H9 (cell line): ENCODE data around the gene SIK2. TPM values are rescaled to one million over a fixed set of nuclear protein-coding genes. Genes with fewer than 3 reads are reported as not detected.

Experiments
- DNase-seq: peaks from one replicate; pipeline ENCODE4 v3.0.0-alpha.2; 2017
- H2AFZ ChIP-seq: one replicate; pipeline ENCODE4 v1.6.1; 2013; ENCODE audit warnings: mild to moderate bottlenecking, low read length, control low read depth, moderate library complexity
- H2AK5ac ChIP-seq: 2 replicates; pipeline ENCODE4 v1.6.1; 2013; ENCODE audit warnings: low read length, control low read depth, mixed read lengths; ENCODE audit not compliant: insufficient read length
- H2BK120ac ChIP-seq: one replicate; pipeline ENCODE4 v1.6.1; 2013; ENCODE audit warnings: low read depth, mild to moderate bottlenecking, low read length, control low read depth, inconsistent platforms; ENCODE audit not compliant: poor library complexity, severe bottlenecking
- H2BK12ac ChIP-seq: 2 replicates; pipeline ENCODE4 v1.6.1; 2013; ENCODE audit warnings: low read length, control low read depth, mixed read lengths, low read depth; ENCODE audit not compliant: insufficient read length
- H2BK15ac ChIP-seq: 2 replicates; pipeline ENCODE4 v1.6.1; 2013; ENCODE audit warnings: low read depth, low read length, control low read depth
- H2BK20ac ChIP-seq: one replicate; pipeline ENCODE4 v1.6.1; 2013; ENCODE audit warnings: low read depth, mild to moderate bottlenecking, low read length, control low read depth, inconsistent platforms; ENCODE audit not compliant: poor library complexity, severe bottlenecking
- H2BK5ac ChIP-seq: 2 replicates; pipeline ENCODE4 v1.6.1; 2013; ENCODE audit warnings: low read length, control low read depth, mixed read lengths; ENCODE audit not compliant: insufficient read length
- H3K14ac ChIP-seq: 2 replicates; pipeline ENCODE4 v1.6.1; 2013; ENCODE audit warnings: low read length, control low read depth; ENCODE audit not compliant: insufficient read depth
- H3K18ac ChIP-seq: 2 replicates; pipeline ENCODE4 v1.6.1; 2013; ENCODE audit warnings: low read depth, mild to moderate bottlenecking, mixed read lengths, low read length, control low read depth; ENCODE audit not compliant: insufficient read length
- H3K23ac ChIP-seq: 2 replicates; pipeline ENCODE4 v1.6.1; 2013; ENCODE audit warnings: low read length, control low read depth, mixed read lengths, low read depth; ENCODE audit not compliant: insufficient read length
- H3K23me2 ChIP-seq: 2 replicates; pipeline ENCODE4 v1.6.1; 2013; ENCODE audit warnings: low read depth, mild to moderate bottlenecking, mixed read lengths, low read length, control low read depth; ENCODE audit not compliant: insufficient read length, poor library complexity, severe bottlenecking
- H3K27ac ChIP-seq: 2 replicates; pipeline ENCODE4 v1.5.1; 2013; ENCODE audit warnings: low read length, control low read depth, mixed read lengths, low read depth; ENCODE audit not compliant: insufficient read length
- H3K27me3 ChIP-seq: 2 replicates; pipeline ENCODE4 v1.6.1; 2013; ENCODE audit warnings: low read length, control low read depth, inconsistent platforms; ENCODE audit not compliant: insufficient read depth
- H3K4ac ChIP-seq: 2 replicates; pipeline ENCODE4 v1.6.1; 2013; ENCODE audit warnings: low read depth, mild to moderate bottlenecking, control low read depth, inconsistent platforms, low read length, moderate library complexity
- H3K4me1 ChIP-seq: 2 replicates; pipeline ENCODE4 v1.6.1; 2013; ENCODE audit warnings: low read length, control low read depth, inconsistent platforms; ENCODE audit not compliant: insufficient read depth
- H3K4me2 ChIP-seq: 2 replicates; pipeline ENCODE4 v1.6.1; 2013; ENCODE audit warnings: low read length, control low read depth, mixed read lengths; ENCODE audit not compliant: insufficient read length, insufficient read depth
- H3K56ac ChIP-seq: 2 replicates; pipeline ENCODE4 v1.6.1; 2013; ENCODE audit warnings: low read depth, mild to moderate bottlenecking, mixed read lengths, low read length, control low read depth; ENCODE audit not compliant: insufficient read length
- H3K79me1 ChIP-seq: 2 replicates; pipeline ENCODE4 v1.6.1; 2013; ENCODE audit warnings: low read depth, mild to moderate bottlenecking, moderate library complexity, low read length, control low read depth, inconsistent platforms; ENCODE audit not compliant: insufficient read depth, poor library complexity, severe bottlenecking
- H3K79me2 ChIP-seq: 2 replicates; pipeline ENCODE4 v1.6.1; 2013; ENCODE audit warnings: low read length, control low read depth, inconsistent platforms; ENCODE audit not compliant: insufficient read depth
- H3K9ac ChIP-seq: 2 replicates; pipeline ENCODE4 v1.6.1; 2013; ENCODE audit warnings: low read length, control low read depth, mixed read lengths; ENCODE audit not compliant: insufficient read length; ENCODE audit errors: extremely low read depth
- H3K9me3 ChIP-seq: one replicate; pipeline ENCODE4 v1.6.1; 2013; ENCODE audit warnings: low read depth, low read length, inconsistent platforms; ENCODE audit not compliant: control insufficient read depth
- H3T11ph ChIP-seq: one replicate; pipeline ENCODE4 v1.6.1; 2013; ENCODE audit warnings: mild to moderate bottlenecking, low read length, control low read depth, inconsistent platforms
- H4K20me1 ChIP-seq: one replicate; pipeline ENCODE4 v1.6.1; 2013; ENCODE audit not compliant: control insufficient read depth, insufficient read length, insufficient read depth
- H4K5ac ChIP-seq: 2 replicates; pipeline ENCODE4 v1.6.1; 2013; ENCODE audit warnings: low read depth, mild to moderate bottlenecking, mixed read lengths, low read length, control low read depth; ENCODE audit not compliant: insufficient read length
- H4K8ac ChIP-seq: replicated peaks from 2 replicates; pipeline ENCODE4 v1.6.1; 2013; ENCODE audit warnings: low read length, control low read depth, mixed read lengths, low read depth; ENCODE audit not compliant: insufficient read length
- H4K91ac ChIP-seq: 2 replicates; pipeline ENCODE4 v1.6.1; 2013; ENCODE audit warnings: low read depth, mild to moderate bottlenecking, moderate library complexity, mixed read lengths, low read length, control low read depth; ENCODE audit not compliant: insufficient read length
- H3K27ac Mint-ChIP-seq, 3 experiments: 2 replicates in 2 of 3; 3 replicates in 1 of 3; pipeline ENCODE4 v1.8.0; 2020 to 2021; ENCODE audit warnings: mixed read lengths in 3 of 3, mild to moderate bottlenecking in 1 of 3, moderate library complexity in 1 of 3
- H3K27me3 Mint-ChIP-seq: 2 replicates; pipeline ENCODE4 v1.8.0; 2021; ENCODE audit warnings: low read depth, mild to moderate bottlenecking, moderate library complexity, mixed read lengths
- H3K36me3 Mint-ChIP-seq, 3 experiments: 2 replicates in 2 of 3; 3 replicates in 1 of 3; pipeline ENCODE4 v1.8.0; 2020 to 2021; ENCODE audit warnings: low read depth in 3 of 3, mixed read lengths in 3 of 3; ENCODE audit not compliant: insufficient read depth in 1 of 3
- H3K4me1 Mint-ChIP-seq, 2 experiments: 2 replicates each; pipeline ENCODE4 v1.8.0; 2020; ENCODE audit warnings: mixed read lengths in 2 of 2
- H3K4me3 Mint-ChIP-seq, 2 experiments: 2 replicates in 1 of 2; 3 replicates in 1 of 2; pipeline ENCODE4 v1.8.0; 2020 to 2021; ENCODE audit warnings: mild to moderate bottlenecking in 2 of 2, mixed read lengths in 2 of 2, moderate library complexity in 1 of 2
- H3K9me3 Mint-ChIP-seq, 2 experiments: 2 replicates in 1 of 2; 3 replicates in 1 of 2; pipeline ENCODE4 v1.8.0; 2020; ENCODE audit warnings: mild to moderate bottlenecking in 2 of 2, mixed read lengths in 2 of 2, moderate library complexity in 1 of 2
- WGBS: extraction: QIAGEN DNeasy Blood & Tissue Kit; methylation state at CpG from one replicate; pipeline ENCODE4 v1.1.7; 2013; ENCODE audit warnings: missing lambda C conversion rate, low lambda C conversion rate, mixed read lengths; ENCODE audit not compliant: insufficient read length; ENCODE audit errors: extremely low coverage; 5-methylcytosine and 5-hydroxymethylcytosine counted together
- total RNA-seq: library from RNA; stranded (reverse); gene quantifications from 2 replicates; pipeline ENCODE4 v1.2.1, GENCODE V29; 2021
- TF ChIP-seq, protein P1 (sequence below): fragments of 200-600 bp; sonication (generic); conservative IDR thresholded peaks from 3 replicates; pipeline ENCODE4 v1.8.0; 2021; ENCODE audit warnings: antibody characterized with exemption, mild to moderate bottlenecking

SIK2 gene
- total RNA-seq, 1 experiment from 2014 or later, result 7.5 TPM

DNA sequence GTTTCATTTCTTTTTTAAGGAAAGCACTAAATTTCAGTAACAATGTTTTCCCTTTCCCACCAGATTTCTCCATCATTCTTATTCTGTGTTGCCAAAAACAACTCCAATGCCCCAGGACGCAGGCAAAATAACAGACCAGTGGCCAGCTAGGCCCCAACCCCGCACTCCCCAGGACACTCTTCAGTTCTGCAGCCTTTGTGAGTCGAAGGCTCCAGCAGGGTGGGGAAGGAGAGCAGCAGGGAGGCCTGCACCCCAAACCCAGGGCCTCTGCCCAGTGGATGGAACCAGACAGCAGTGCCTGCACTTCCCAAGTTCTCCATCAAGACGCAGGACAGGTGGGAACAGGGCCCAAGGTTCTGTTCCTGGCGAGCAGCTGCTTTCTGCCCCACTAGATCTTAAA is 129.6 kb downstream of the SIK2 start:
- Histone ChIP-seq H2BK120ac (no peak overlapping the region), H3K27me3 (no peaks in the 10 kb centered on the region), H3K23me2 (no peaks in the 10 kb centered on the region), H4K20me1 (no peaks in the 10 kb centered on the region), H2BK12ac (no peak overlapping the region), H2BK5ac (no peak overlapping the region), H3K23ac (no peak overlapping the region), H3T11ph (no peak overlapping the region), H4K8ac (no peak overlapping the region), H3K14ac (no peak overlapping the region), H4K5ac (no peak overlapping the region), H3K4ac (no peak overlapping the region), H2AK5ac (no peak overlapping the region), H3K79me1 (no peaks in the 10 kb centered on the region), H3K56ac (no peak overlapping the region), H2BK15ac (no peak overlapping the region), H2AFZ (no peak overlapping the region), H3K4me1 (no peaks in the 10 kb centered on the region), H3K27ac (no peak overlapping the region), H3K79me2 (no peaks in the 10 kb centered on the region), H3K4me2 (no peak overlapping the region), H2BK20ac (no peak overlapping the region), H4K91ac (no peak overlapping the region), H3K9ac (no peak overlapping the region), H3K18ac (no peak overlapping the region), H3K9me3 (no peaks in the 10 kb centered on the region)
- TF ChIP-seq, protein P1, sequence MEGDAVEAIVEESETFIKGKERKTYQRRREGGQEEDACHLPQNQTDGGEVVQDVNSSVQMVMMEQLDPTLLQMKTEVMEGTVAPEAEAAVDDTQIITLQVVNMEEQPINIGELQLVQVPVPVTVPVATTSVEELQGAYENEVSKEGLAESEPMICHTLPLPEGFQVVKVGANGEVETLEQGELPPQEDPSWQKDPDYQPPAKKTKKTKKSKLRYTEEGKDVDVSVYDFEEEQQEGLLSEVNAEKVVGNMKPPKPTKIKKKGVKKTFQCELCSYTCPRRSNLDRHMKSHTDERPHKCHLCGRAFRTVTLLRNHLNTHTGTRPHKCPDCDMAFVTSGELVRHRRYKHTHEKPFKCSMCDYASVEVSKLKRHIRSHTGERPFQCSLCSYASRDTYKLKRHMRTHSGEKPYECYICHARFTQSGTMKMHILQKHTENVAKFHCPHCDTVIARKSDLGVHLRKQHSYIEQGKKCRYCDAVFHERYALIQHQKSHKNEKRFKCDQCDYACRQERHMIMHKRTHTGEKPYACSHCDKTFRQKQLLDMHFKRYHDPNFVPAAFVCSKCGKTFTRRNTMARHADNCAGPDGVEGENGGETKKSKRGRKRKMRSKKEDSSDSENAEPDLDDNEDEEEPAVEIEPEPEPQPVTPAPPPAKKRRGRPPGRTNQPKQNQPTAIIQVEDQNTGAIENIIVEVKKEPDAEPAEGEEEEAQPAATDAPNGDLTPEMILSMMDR, result no peak
- no peak overlapping the region for H3K4me3 Mint-ChIP-seq
- WGBS, result no CpG with 5 or more reads among the region's 5 CpGs
- peaks cover 5 to 35% of the 10 kb centered on the region in 2 experiments; a peak in 3 of 4 replicates for H3K4me1 Mint-ChIP-seq
- H3K9me3 Mint-ChIP-seq, result no peaks in the 10 kb centered on the region
- H3K27me3 Mint-ChIP-seq, result no peaks in the 10 kb centered on the region; the same call in 1 of the 2 replicates
- no peak for DNase-seq
- H3K36me3 Mint-ChIP-seq, result peaks cover 0 to 15% (median 5%) of the 10 kb centered on the region in 3 experiments; a peak in 4 of 7 replicates
- peak overlapping the region; percentile 7 to 74 (median 53); a peak in 3 of 7 replicates for H3K27ac Mint-ChIP-seq
